NCI-H526 treated with DMSO at 0.1 percent for 48 hours (cell line): ENCODE results near the gene EPHX1.

ENCODE experiments used
- DNase-seq: peaks from one replicate; lab custom pipeline; 2025; lab: John Stamatoyannopoulos, UW

EPHX1 gene

GRCh38 chr1:225861834-225862580, 52.1 kb downstream of the EPHX1 start:
- no peak for DNase-seq

GRCh38 chr1:225862581-225862950, 52.6 kb downstream of the EPHX1 start:
- DNase-seq, result no peak

DNA sequence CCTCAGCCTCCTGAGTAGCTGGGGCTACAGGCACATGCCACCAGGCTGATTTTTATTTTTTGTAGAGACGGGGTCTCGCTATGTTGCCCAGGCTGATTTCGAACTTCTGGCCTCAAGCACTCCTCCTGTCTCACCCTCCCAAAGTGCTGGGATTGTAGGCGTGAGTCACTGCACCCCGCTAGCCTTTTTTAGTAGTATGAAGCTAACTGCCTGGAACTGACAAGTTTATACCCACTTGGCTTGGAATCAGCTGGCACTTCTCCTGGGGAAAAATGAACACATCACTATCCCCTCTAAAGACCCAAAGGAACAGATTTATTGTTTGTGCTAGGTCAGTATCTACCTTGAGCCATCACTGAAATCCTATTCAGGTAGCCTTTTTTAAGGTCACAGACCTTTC, 53.2 kb downstream of the EPHX1 start:
- no peak for DNase-seq

DNA sequence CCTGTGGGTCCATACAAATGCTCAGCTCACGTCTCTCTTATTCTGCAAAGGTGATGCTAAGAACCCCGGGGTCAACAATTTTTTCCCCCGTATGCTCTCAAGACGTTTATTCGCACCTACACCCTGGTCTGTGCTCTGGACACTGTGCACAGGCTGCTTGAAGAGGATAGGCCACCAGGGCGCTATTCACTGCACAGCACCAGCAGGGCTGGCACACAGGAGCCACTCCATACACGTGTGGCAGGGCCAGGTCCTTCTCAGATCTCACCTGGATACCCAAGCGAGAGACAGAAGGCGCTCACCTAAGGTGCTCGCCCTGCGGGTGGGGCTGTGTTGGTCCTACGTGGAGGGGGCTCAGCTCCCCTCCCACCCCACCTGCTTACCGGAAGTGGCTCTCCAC, 55.6 kb downstream of the EPHX1 start:
- DNase-seq, result no peak

DNA sequence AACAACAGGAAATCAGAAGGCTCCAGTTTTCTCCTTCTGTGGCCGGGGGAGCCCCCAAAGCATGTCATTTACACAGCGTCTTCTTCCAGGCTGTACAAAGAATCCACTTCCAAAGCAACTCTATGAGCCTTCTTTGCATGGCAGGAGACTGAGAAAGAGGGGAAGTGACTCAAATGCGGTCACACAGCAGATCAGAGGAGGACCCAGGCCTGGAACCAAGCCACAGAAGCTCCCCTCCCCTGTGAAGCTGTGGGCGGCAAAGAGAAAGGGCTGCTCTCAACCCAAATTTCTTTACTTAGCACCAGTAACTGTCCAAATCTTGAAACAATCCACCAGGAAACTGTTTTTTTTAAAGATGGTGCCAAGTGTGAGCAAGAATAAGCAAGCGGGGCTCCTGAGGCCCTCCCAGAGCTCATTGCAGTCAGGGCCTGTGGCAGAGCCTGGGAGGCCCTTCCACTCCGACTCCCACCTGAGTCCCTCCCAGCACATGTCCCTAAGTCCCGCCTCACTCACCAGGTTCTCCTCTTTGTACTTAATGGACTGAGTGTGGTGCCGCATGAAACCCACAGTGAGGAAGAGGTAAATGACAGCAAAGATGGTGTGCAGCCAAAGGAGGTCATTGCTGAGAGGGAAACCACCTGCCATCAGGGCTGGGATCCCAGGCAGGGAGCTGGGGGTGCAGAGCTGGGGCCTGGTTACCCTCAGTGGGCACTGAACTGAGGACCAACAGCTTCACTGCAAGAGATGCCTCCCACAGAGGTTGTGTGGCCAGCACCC, 56.3 kb downstream of the EPHX1 start:
- no peak for DNase-seq

DNA sequence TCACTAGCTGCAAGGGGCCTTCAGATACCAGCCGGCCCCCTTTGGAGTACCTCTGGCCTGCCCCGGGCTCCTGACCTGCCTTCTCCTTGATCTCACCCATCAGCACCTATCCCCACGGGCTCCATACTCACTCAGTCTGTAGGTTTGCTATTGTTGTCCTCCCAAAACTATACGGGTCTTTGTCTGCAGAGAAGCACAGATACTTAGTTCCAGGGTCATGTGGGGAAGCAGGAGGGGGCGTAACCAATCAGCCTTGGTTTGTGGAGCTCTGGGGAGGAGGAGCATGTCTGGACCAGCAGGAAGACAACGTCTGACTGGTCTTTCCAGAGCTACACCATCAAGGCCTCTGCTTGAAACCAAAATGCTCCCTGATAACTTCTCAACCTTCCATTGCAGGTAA, 57.1 kb downstream of the EPHX1 start:
- DNase-seq, result no peak

DNA sequence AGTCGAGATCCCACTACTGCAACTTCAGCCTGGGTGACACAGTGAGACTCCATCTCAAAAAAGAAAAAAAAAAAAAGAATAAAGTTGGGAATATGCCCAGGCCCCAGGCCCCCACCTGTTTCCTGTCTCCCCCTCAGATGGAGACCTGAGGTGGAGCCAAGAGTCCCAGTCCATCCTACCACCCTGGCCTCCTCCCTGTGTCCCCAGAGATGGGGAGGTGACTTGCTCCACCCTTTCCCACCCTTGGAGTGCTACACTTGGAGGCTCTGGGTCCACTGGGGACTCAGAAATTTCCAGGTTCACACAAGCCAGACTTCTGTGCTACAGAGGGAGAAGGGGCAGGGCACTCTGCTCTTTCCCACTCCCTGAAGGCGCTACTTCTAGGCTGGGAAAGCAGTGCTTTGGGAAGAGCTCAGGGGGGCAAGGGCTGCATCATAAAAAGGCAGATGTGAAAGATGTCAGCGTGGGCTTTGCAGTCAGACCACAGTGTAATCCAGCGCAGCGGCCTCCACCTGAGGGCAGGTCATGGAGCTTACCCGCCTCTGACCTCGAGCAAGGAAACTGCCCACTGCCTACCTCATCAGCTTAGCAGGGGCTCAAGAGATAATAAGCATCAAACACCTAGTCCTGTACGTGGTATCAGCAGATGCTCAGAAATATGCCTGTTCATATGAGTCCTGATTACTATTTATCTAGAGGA, 58.9 kb downstream of the EPHX1 start:
- DNase-seq, result no peak

DNA sequence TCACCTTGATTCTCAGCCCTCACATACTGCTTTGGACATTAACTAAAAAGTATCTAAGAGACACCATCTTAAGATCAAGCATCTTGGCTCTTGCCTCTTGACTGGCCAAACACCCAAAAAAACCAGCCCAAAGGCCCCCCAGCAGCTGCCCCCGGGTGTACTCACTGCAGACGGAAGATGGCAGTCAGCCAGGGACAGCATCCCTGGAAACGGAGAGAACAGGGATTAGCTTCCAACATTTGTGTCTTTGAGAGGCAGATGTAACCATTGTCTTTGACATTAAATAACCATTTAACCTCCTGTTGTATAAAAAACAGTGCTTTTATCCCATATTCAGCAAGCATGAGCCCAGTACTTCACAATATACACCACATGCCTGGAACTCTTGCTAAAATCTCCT, 61.0 kb downstream of the EPHX1 start:
- no peak for DNase-seq

DNA sequence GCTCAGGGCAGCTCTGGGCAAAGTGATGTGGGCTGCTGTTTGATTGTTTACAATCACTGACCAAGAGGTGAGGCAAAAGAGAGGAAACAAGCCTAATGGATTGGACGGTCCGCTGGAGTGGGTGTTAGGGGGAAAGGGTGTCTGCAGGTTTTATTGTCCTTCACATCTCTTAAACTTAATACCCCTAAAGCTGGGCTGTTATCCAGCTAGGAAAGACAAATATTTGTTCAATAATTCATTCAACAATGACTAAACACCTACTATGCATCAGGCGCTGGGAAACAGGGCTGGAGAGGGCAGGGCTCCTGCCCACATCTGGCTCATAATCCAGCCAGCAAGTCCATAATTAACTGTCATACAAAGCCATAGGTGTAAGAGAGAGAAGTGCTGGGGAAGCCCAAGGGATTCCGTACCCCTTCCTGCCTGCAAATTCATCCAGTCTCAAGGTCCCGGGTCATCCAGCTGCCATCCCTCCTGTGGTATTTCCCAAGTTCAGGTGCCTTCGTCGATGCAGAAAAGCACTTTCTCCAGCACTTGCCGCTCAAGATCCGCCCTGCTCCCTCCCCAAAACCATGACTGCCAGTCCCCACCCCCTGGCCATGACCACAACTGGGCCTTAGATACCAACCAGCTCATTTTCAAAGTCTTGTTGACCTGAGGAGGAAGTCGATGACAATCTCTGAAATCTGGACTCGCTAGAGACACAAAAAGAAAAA, 61.6 kb downstream of the EPHX1 start:
- DNase-seq, result no peak

- no peak for DNase-seq
These were observed 62.1 kb downstream of the EPHX1 start for GRCh38 chr1:225872075-225872430.

GRCh38 chr1:225873281-225873850, 63.4 kb downstream of the EPHX1 start:
- no peak for DNase-seq

DNA sequence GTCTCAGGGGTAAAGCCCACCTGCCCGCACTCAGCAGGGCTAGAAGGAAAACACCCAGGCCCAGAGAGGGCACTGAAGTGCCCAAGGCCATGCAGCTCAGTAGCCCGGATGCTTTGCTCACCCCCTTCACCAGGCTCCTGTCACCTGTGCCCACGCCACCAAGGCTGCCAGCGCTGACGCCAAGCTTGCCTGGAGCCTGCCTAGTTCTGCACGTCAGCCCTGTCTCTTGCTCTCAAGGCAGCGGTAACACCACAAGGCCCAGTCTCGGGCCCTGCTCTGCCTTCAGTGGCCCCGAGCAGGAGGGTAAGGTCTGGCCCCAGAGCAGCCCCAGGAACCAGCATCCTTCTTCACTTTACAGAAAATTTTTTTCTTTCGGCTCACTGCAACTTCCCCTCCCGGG, 64.5 kb downstream of the EPHX1 start:
- DNase-seq, result no peak

GRCh38 chr1:225875044-225875815, 65.3 kb downstream of the EPHX1 start:
- no peak for DNase-seq

- DNase-seq, result no peak
These were observed 67.1 kb downstream of the EPHX1 start for GRCh38 chr1:225876900-225877510.

DNA sequence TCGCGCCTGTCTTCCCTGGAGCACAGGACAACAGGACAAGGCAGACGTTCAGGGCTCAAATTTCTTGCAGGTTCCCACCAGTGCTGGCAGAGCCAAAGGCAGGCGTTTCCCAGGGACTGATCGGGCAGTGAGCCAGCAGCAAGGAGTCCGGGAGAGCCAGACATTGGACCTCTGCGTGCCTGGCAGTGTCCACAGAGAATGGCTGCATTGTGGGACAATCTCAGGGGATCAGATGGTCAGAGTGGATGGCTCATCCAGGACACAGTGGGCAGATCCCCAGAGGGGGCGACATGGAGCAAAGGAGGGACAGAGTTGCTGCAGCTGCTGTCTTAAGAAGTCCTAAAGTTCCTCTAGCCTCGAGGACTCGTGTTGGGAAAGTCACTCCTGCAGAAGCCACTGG, 67.7 kb downstream of the EPHX1 start:
- DNase-seq, result no peak

DNA sequence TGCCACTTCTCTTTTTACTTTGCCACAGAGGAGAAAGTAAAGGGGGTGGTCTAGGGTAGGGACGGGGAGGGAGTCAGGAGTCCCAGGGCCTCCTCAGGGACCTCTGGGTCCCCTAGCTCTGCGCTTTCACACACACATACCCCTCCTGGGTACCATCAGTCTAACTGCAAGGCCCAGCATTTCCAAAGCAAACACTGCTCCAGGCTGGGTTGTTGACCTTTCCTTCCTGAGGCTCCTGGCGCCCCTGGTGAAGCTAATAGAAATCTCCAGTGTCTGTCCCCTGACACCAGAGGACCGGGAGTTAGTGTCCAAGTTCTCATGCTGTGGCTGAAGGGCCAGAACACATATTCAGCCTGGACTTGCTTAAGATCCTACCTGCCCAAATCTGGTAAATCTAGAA, 68.4 kb downstream of the EPHX1 start:
- DNase-seq, result no peak

DNA sequence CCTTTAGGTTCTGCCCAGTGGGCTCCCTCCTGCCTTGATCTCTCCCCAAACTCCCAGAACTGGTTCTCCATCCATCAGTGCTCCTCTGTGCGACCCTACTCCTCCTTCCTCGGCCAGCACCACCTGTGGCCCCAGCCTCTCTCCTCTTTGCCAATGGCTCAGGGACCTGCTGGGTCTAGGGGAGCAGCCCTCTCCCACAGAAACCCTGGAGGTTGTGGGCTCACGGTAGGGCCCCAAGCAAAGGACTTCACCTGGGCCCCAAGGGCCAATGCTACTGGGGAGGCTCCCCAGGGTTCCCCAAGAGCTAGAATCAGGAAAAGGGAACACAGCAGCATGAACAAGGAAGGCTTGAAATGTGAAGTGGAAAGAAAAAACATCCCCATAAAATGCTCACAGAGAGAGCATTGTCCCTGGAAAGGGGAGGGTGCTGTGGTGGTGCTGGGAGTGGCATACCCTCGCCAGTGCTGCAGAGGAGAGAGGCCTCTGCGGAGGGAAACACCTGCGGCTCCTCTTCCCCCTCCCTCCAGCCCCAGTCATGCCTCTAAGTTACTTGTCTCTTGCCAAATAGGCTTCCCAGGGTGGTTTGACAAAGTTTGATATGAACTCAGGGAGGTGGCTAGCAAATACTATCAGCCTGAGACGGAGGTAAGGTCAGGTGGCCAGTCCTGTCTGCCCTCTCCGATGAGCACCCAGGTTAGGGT, 69.7 kb downstream of the EPHX1 start:
- peak; percentile 55 for DNase-seq

DNA sequence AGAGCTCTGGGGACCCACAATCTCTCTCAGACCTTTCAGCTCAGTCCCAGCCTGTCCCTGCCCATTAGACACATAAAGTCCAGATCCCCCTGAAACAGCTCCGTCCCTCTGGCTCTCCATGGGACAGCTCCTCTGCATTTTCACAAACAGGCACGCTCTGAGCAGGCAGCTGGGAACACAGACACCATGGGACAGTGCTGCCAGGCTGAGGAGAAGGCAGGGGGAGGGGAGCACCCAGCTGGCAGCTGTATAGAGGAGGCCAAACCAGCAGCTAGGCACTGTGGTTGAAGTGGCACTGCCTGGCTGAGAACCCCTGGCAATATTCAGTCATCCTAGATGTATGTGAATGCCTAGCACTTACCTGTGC, 70.3 kb downstream of the EPHX1 start:
- DNase-seq, result no peak

DNA sequence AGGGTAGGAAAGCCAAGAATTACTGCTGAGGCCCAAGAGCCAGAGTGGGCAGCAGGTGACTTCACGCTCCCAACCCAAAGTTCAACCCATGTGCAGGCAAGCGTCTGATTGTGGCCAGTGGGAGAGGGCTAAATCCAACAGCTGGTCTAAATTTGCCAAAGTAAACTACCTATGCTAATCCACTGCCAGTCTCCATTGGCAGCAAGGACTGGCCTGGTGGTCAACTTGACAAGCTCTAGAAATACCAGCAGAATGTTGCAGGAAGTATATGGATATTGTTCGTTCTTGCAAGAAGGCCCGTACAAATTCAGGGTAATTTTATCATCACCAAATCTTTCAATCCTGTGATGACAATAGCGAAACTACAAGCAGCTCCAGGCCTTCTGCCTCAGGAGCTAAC, 70.7 kb downstream of the EPHX1 start:
- DNase-seq, result peak; percentile 55
